SHP77 treated with DMSO at 0.1 percent for 48 hours (cell line): ENCODE results near the gene OR4P4.

Experiments
- DNase-seq: peaks from one replicate; lab custom pipeline; 2025; lab: John Stamatoyannopoulos, UW

Gene OR4P4

GRCh38 chr11:55634813-55635212 lies at the start of gene OR4P4:
OR4P4 (plus strand) TSS chr11:55635113.
- no peak for DNase-seq

- DNase-seq = no peak
These were observed 27.4 kb upstream of the OR4P4 start, which contains the start of gene OR4C11 for GRCh38 chr11:55607545-55607944. OR4C11 (minus strand) TSS chr11:55607645; CDS start chr11:55604373, 3,272 bp downstream.

GRCh38 chr11:55624531-55624930 lies 10.4 kb upstream of the OR4P4 start:
- DNase-seq = no peak

GRCh38 chr11:55648027-55648426 lies 13.1 kb downstream of the OR4P4 start, which contains the start of gene OR4S2:
OR4S2 (plus strand) TSS chr11:55648327; CDS start chr11:55650904, 2,577 bp downstream.
- DNase-seq = no peak

GRCh38 chr11:55652560-55652959 lies 17.6 kb downstream of the OR4P4 start:
- DNase-seq = no peak

- no peak for DNase-seq
These were observed 20.2 kb downstream of the OR4P4 start for GRCh38 chr11:55655096-55655495.

- no peak for DNase-seq
These were observed 23.2 kb downstream of the OR4P4 start for GRCh38 chr11:55658031-55658573.

GRCh38 chr11:55658608-55659007 lies 23.7 kb downstream of the OR4P4 start:
- DNase-seq = no peak

- no peak for DNase-seq
These were observed 27.0 kb downstream of the OR4P4 start, which contains the start of gene OR4C6 for GRCh38 chr11:55661901-55662300. OR4C6 (plus strand) TSS chr11:55662201; CDS start chr11:55665167, 2,966 bp downstream.

GRCh38 chr11:55669376-55669775 lies 34.5 kb downstream of the OR4P4 start:
- DNase-seq = no peak

GRCh38 chr11:55673860-55674259 lies 38.9 kb downstream of the OR4P4 start:
- DNase-seq = no peak
